ENCODE results near the gene DIPK1C. TPM values are rescaled to one million over a fixed set of nuclear protein-coding genes. Genes with fewer than 3 reads are reported as not detected.

DIPK1C gene
- total RNA-seq, 4 donors from 2014 or later = 1.8 to 4.1 (median 3.5) TPM

DNA sequence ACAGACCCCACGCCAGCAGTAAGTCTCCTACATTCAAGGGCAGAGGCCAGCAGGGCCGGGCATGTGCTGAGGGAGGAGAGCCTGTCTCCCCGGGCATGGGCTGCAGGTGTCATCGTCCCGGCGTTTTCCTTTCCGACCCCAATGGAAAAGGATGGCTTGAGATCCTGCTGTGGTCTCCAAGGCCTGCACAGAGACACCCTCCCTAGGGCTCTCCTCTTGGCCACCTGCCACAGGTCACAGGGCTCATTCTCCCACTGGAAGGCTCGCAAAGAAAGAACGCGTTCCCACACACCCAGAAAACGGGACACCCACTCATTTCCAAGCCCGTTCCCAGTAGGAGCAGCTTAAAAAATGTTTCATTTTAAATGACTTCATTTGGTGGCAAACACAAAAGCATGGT lies 41.0 kb downstream of the DIPK1C start:
- no peaks in the 10 kb centered on the region for H3K9me3 ChIP-seq
- no peak overlapping the region for H3K4me3 ChIP-seq
- 93% methylated on average over 10 of the region's 12 CpGs for WGBS
- no peak for DNase-seq (ENCODE audit: low spot score in 2 of 2)
- H3K36me3 ChIP-seq = no peaks in the 10 kb centered on the region
- H3K4me1 ChIP-seq = no peaks in the 10 kb centered on the region
- H3K27ac ChIP-seq = no peak overlapping the region
- TF ChIP-seq POLR2A (IDR thresholded peaks at IDR 0.05) (no peak), EP300 (IDR thresholded peaks at IDR 0.05) (no peak), POLR2AphosphoS5 (IDR thresholded peaks at IDR 0.05) (no peak), CTCF (IDR thresholded peaks at IDR 0.05) (no peak)
- H3K27me3 ChIP-seq = peaks cover 6% of the 10 kb centered on the region

- no peak for TF ChIP-seq POLR2A (IDR thresholded peaks at IDR 0.05)
- TF ChIP-seq EP300 (IDR thresholded peaks at IDR 0.05) = no peak
- no peak for TF ChIP-seq CTCF (IDR thresholded peaks at IDR 0.05)
- TF ChIP-seq POLR2AphosphoS5 (IDR thresholded peaks at IDR 0.05) = no peak
- Histone ChIP-seq H3K27ac (no peak overlapping the region), H3K36me3 (no peaks in the 10 kb centered on the region), H3K4me3 (no peak overlapping the region), H3K27me3 (peaks cover 12% of the 10 kb centered on the region), H3K4me1 (no peaks in the 10 kb centered on the region), H3K9me3 (no peaks in the 10 kb centered on the region)
- no peak for DNase-seq (ENCODE audit: low spot score in 2 of 2)
- 90% methylated on average over 10 of the region's 12 CpGs for WGBS
Measured at GRCh38 chr18:74414953-74415515, 42.1 kb downstream of the DIPK1C start.

- Histone ChIP-seq H3K36me3 (no peaks in the 10 kb centered on the region), H3K27me3 (peaks cover 12% of the 10 kb centered on the region), H3K4me3 (no peak overlapping the region), H3K27ac (no peak overlapping the region), H3K4me1 (no peaks in the 10 kb centered on the region), H3K9me3 (no peaks in the 10 kb centered on the region)
- no peak for DNase-seq (ENCODE audit: low spot score in 2 of 2)
- WGBS = 81% methylated on average over 7 of the region's 7 CpGs
- TF ChIP-seq POLR2A (IDR thresholded peaks at IDR 0.05) (no peak), POLR2AphosphoS5 (IDR thresholded peaks at IDR 0.05) (no peak)
Measured at GRCh38 chr18:74413836-74414235, 43.3 kb downstream of the DIPK1C start.

GRCh38 chr18:74412116-74412880 lies 44.8 kb downstream of the DIPK1C start:
- 90% methylated on average over 14 of the region's 21 CpGs for WGBS

GRCh38 chr18:74411475-74411874 lies 45.6 kb downstream of the DIPK1C start:
- Histone ChIP-seq H3K27ac (no peak overlapping the region), H3K27me3 (peaks cover 12% of the 10 kb centered on the region), H3K4me3 (no peak overlapping the region), H3K4me1 (no peaks in the 10 kb centered on the region), H3K36me3 (no peaks in the 10 kb centered on the region), H3K9me3 (no peaks in the 10 kb centered on the region)
- no peak for DNase-seq (ENCODE audit: low spot score in 2 of 2)
- WGBS = 82% methylated on average over 9 of the region's 9 CpGs
- TF ChIP-seq CTCF (IDR thresholded peaks at IDR 0.05) (no peak), EP300 (IDR thresholded peaks at IDR 0.05) (no peak), POLR2AphosphoS5 (IDR thresholded peaks at IDR 0.05) (no peak), POLR2A (IDR thresholded peaks at IDR 0.05) (no peak)

More at GRCh38 chr18:74412116-74412880, 44.8 kb downstream of the DIPK1C start:
- H3K36me3 ChIP-seq = no peaks in the 10 kb centered on the region
- H3K4me3 ChIP-seq = no peak overlapping the region
- H3K27me3 ChIP-seq = peaks cover 12% of the 10 kb centered on the region
- no peaks in the 10 kb centered on the region for H3K9me3 ChIP-seq
- H3K4me1 ChIP-seq = no peaks in the 10 kb centered on the region
- TF ChIP-seq CTCF (IDR thresholded peaks at IDR 0.05) (no peak), POLR2A (IDR thresholded peaks at IDR 0.05) (no peak), EP300 (IDR thresholded peaks at IDR 0.05) (no peak), POLR2AphosphoS5 (IDR thresholded peaks at IDR 0.05) (no peak)
- no peak for DNase-seq (ENCODE audit: low spot score in 2 of 2)
- H3K27ac ChIP-seq = no peak overlapping the region

Data from suprapubic skin (tissue), 4 donors.